ENCODE results near the gene PDC. TPM values are rescaled to one million over a fixed set of nuclear protein-coding genes. Genes with fewer than 3 reads are reported as not detected.
"Not testable (repeated sequence)": the region's sequence is repeated elsewhere in the genome, so short reads cannot be mapped to it uniquely, and the experiment has no call there.

Gene PDC
- total RNA-seq, 1 experiment from 2014 or later, result not detected

DNA sequence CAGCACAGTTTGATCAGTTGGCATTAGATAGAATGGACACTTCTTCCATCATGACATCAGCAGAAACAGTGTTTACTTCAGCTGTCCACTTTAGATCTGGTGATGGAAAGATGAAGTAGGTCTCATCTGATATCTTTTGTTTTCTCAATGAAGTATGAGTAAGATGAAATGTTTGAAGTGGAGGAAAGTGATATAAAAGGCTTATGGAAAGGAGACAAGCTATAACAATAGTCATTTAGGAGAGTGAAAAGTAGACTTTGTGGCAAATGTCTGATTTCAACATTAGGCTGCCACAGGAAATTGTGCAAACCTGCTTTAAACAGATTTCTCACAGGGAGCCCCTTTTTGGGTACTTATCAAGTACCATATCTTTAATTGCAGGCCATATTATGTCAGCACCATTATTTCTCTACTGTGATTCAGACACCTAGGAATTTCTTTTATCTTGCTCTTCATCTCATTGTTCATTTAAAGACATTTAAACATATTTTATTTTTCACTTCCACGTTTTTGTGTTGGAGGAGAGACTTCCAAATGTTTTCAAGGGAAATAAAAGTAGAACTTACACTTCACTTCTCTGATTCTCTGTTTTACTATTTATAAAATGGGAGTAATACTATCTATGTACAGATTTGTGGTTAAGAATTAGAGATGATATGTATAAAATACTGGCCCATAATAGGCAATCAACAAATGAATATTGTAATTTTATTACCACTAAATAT lies 18.1 kb downstream of the PDC start:
- Histone ChIP-seq H3K9me3 (replicated peaks) (no peaks in the 10 kb centered on the region), H3K27me3 (no peaks in the 10 kb centered on the region), H3K27ac (no peak overlapping the region), H3K36me3 (no peaks in the 10 kb centered on the region), H3K4me3 (no peak overlapping the region), H3K4me1 (no peaks in the 10 kb centered on the region)
- DNase-seq, result no peak

DNA sequence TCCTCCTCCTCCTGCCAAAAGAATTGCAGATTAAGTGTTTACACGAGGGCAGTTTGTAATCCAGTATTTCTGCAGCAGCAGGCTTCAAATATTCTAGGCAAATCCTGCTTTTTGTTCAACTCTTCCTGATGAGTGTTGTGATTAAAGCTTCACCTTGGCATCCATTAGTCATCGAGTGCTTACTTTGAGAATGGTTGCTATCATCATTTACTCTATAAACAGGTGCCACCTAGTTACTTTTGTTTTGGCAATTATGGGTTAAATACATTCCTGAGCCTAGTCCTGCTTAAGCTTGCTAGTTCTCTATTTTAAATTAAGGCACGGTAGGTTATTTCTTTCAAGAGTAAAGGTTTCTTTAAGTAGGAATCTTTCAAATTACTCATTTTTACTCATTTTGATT lies 20.3 kb downstream of the PDC start:
- H3K9me3 ChIP-seq (replicated peaks), result no peaks in the 10 kb centered on the region
- H3K4me3 ChIP-seq, result no peak overlapping the region
- no peaks in the 10 kb centered on the region for H3K36me3 ChIP-seq
- no peak overlapping the region for H3K27ac ChIP-seq
- no peak for DNase-seq
- no peaks in the 10 kb centered on the region for H3K4me1 ChIP-seq
- no peaks in the 10 kb centered on the region for H3K27me3 ChIP-seq

DNA sequence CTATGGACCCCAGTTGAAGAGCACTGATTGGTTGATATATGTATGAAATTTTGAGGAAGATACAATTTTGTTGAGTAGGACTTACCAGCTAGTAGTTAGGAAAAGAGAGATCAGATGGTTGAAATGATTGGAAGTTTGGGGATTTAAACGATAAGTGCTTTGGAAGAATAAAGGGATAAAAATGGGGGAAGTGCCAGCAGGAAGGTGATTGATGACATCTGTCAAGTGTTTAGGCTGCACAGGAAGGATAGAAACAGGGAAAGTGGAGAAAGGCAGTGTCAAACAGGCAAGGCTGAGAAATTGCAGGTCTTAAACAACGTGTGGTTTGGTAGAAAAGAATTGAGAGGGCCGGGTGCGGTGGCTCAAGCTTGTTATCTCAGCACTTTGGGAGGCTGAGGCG lies 22.3 kb downstream of the PDC start:
- H3K27me3 ChIP-seq, result no peaks in the 10 kb centered on the region
- no peak overlapping the region for H3K27ac ChIP-seq
- no peak overlapping the region for H3K4me3 ChIP-seq
- DNase-seq, result no peak
- H3K9me3 ChIP-seq (replicated peaks), result no peaks in the 10 kb centered on the region
- no peaks in the 10 kb centered on the region for H3K4me1 ChIP-seq
- H3K36me3 ChIP-seq, result no peaks in the 10 kb centered on the region

GRCh38 chr1:186435336-186435735 lies 25.6 kb downstream of the PDC start:
- Histone ChIP-seq H3K27me3 (no peaks in the 10 kb centered on the region), H3K27ac (no peak overlapping the region), H3K4me3 (no peak overlapping the region), H3K4me1 (no peaks in the 10 kb centered on the region), H3K9me3 (replicated peaks) (no peaks in the 10 kb centered on the region), H3K36me3 (no peaks in the 10 kb centered on the region)
- no peak for DNase-seq

- H3K9me3 ChIP-seq (replicated peaks), result no peaks in the 10 kb centered on the region
Measured at GRCh38 chr1:186429017-186429416, 31.9 kb downstream of the PDC start.

DNA sequence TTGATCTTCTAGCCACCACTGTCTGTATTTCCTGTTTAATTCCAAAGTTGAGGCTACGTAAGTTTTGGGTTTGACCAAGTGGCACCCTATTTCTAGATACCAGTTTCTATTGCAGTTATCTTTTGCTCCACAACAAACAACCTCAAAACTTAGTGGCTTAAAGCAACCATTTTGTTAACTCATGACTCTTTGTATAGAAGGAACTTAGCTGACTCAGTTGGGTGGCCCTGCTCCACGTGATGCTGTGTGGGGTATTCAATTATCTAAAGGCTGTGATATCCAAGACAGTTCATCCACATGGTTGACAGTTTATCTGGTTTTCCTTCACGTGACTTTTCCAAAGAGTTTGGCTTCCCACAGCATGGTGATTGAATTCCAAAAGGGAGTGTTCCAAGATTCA lies 34.8 kb downstream of the PDC start:
- no peaks in the 10 kb centered on the region for H3K36me3 ChIP-seq
- H3K27ac ChIP-seq, result no peak overlapping the region
- H3K4me1 ChIP-seq, result no peaks in the 10 kb centered on the region
- no peak overlapping the region for H3K4me3 ChIP-seq
- no peaks in the 10 kb centered on the region for H3K27me3 ChIP-seq
- DNase-seq, result no peak
- no peaks in the 10 kb centered on the region for H3K9me3 ChIP-seq (replicated peaks)

More at GRCh38 chr1:186429017-186429416, 31.9 kb downstream of the PDC start:
- Histone ChIP-seq H3K4me3 (no peak overlapping the region), H3K27me3 (no peaks in the 10 kb centered on the region), H3K27ac (no peak overlapping the region), H3K4me1 (no peaks in the 10 kb centered on the region), H3K36me3 (no peaks in the 10 kb centered on the region)
- no peak for DNase-seq

DNA sequence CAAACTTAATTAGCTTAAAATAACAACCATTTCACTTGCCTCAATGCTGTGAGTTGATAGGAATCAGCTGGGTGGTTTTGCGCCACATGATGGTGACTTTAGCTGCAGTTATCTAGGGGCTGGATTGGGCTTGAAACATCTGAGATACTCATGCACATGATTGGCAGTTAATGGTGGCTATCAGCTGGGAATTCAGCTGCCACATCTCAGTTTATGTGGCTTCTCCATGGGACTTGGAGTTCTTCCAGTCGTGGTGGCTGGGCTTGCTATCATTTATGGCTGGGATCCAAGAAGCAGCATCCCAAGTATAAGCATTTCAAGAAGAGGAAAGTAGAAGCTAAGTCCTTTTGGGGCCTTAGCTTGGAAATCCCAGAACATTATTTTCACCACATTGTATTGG lies 36.4 kb downstream of the PDC start:
- peak; percentile 22 to 48 for DNase-seq

DNA sequence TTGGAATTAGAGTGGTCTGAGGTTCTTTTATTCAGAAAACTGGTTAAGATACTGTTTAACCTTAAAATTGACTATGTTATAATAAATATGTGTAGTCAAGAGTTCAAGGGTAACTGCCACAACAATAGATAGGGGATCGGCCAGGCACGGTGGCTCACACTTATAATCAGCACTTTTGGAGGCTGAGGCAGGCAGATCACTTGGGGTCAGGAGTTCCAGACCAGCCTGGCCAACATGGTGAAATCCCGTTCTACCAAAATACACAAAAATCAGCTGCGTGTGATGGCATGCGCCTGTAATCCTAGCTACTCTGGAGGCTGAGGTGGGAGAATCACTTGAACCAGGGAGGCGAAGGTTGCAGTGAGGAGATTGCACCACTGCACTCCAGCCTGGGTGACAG lies 39.5 kb downstream of the PDC start:
- Histone ChIP-seq H3K27me3 (no peaks in the 10 kb centered on the region), H3K9me3 (replicated peaks) (no peaks in the 10 kb centered on the region), H3K4me3 (no peak overlapping the region), H3K27ac (no peak overlapping the region), H3K36me3 (peaks cover 3% of the 10 kb centered on the region), H3K4me1 (0 out of 2 replicates have a peak, but pooled peaks cover 3% of the 10 kb centered on the region)
- DNase-seq, result no peak

More for the DNA sequence above, 36.4 kb downstream of the PDC start:
- H3K4me1 ChIP-seq, result no peaks in the 10 kb centered on the region
- no peak overlapping the region for H3K4me3 ChIP-seq
- no peak overlapping the region for H3K27ac ChIP-seq
- H3K9me3 ChIP-seq (replicated peaks), result no peaks in the 10 kb centered on the region
- H3K36me3 ChIP-seq, result no peaks in the 10 kb centered on the region
- no peaks in the 10 kb centered on the region for H3K27me3 ChIP-seq

DNA sequence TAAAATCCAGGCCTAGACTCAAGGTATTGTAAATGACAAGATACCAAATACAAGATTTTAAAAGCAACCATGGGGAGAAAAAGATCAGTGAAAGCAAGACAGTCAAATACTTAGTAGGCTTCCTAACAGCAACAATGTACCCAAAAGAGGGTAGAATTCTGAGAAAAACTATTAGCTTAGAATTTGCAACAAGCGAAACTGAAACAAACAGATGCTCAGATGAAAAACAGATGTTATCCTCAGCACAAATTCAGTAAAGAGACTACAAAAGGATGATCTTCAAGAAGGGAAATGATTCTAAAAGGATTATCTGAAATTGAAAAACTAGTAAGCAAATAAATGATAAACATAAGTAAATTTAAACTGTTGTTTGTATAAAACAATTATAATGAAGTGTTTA lies 40.0 kb downstream of the PDC start:
- DNase-seq, result no peak
- no peak overlapping the region for H3K27ac ChIP-seq

GRCh38 chr1:186420311-186420710 lies 40.6 kb downstream of the PDC start:
- 0 out of 2 replicates have a peak, but pooled peaks cover 3% of the 10 kb centered on the region for H3K4me1 ChIP-seq
- no peaks in the 10 kb centered on the region for H3K27me3 ChIP-seq
- H3K9me3 ChIP-seq (replicated peaks), result no peaks in the 10 kb centered on the region
- no peak overlapping the region for H3K27ac ChIP-seq
- no peak for DNase-seq
- H3K4me3 ChIP-seq, result no peak overlapping the region
- peaks cover 3% of the 10 kb centered on the region for H3K36me3 ChIP-seq

More for the DNA sequence above, 40.0 kb downstream of the PDC start:
- Histone ChIP-seq H3K4me1 (0 out of 2 replicates have a peak, but pooled peaks cover 3% of the 10 kb centered on the region), H3K27me3 (no peaks in the 10 kb centered on the region), H3K36me3 (peaks cover 3% of the 10 kb centered on the region), H3K4me3 (no peak overlapping the region), H3K9me3 (replicated peaks) (no peaks in the 10 kb centered on the region)

DNA sequence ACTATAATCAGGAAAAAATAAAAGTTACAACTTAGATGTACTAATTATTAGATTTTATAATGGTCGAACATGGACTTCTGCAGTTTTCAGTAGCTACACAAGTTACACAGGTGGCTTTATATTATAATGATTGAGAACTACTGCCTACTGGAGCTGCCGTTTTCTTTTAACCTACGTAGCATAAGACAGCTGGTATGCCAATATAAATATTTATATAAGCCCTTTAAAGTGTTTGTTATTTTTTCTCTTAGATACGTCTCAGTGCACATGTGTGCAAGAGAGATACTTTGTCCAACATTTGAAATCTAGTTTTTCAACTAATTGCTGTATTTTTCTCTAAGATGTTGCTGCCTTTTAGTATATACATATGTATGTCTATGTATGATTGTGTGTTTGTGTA lies 42.4 kb downstream of the PDC start:
- 0 out of 2 replicates have a peak, but pooled peaks cover 3% of the 10 kb centered on the region for H3K4me1 ChIP-seq
- peak in 1 of 2 experiments; percentile 5 for DNase-seq
- peaks cover 3% of the 10 kb centered on the region for H3K36me3 ChIP-seq
- H3K9me3 ChIP-seq (replicated peaks), result no peaks in the 10 kb centered on the region
- H3K27me3 ChIP-seq, result no peaks in the 10 kb centered on the region
- H3K27ac ChIP-seq, result no peak overlapping the region
- no peak overlapping the region for H3K4me3 ChIP-seq

DNA sequence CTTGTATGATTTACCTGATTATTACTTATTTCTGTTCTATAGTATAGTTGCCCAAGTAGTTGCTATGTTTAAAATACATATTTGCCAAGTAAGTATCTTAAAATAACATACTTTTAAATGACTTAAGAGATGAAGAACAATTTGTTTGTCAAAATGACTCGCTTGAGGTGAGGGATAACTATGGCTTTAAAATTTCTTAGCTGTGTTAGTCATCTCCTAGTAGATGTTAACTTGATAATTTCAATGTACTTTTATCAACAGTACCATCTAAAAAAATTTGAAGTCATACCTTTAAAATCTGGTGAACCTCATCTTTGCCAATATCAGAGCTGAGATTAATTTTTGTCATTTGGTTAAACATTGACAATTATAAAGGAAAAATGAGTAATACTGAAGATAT lies 47.6 kb downstream of the PDC start:
- Histone ChIP-seq H3K27me3 (no peaks in the 10 kb centered on the region), H3K27ac (no peak overlapping the region), H3K9me3 (replicated peaks) (no peaks in the 10 kb centered on the region), H3K36me3 (peaks cover 15% of the 10 kb centered on the region), H3K4me1 (no peaks in the 10 kb centered on the region), H3K4me3 (no peak overlapping the region)
- DNase-seq, result no peak

DNA sequence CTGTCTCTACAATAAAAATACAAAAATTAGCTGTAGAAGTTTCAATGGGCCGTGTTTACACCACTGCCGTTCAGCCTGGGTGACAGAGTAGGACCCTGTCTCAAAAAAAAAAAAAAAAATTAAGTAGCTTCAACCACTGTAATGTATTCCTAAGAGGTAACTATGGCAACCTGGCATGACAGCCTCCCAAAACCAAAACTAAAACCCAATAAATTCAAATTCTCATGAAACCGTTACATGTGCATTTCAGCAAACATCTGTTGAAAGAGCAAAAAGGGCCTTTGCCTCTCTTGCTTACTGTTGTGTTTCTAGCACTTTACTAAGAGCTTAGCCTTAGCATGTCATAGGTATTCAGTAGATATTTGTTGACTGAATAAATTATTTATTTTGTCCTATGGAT lies 51.8 kb downstream of the PDC start:
- Histone ChIP-seq H3K4me3 (no peak overlapping the region), H3K4me1 (no peaks in the 10 kb centered on the region), H3K27me3 (no peaks in the 10 kb centered on the region), H3K36me3 (peaks cover 32% of the 10 kb centered on the region), H3K27ac (no peak overlapping the region), H3K9me3 (replicated peaks) (no peaks in the 10 kb centered on the region)
- DNase-seq, result no peak

DNA sequence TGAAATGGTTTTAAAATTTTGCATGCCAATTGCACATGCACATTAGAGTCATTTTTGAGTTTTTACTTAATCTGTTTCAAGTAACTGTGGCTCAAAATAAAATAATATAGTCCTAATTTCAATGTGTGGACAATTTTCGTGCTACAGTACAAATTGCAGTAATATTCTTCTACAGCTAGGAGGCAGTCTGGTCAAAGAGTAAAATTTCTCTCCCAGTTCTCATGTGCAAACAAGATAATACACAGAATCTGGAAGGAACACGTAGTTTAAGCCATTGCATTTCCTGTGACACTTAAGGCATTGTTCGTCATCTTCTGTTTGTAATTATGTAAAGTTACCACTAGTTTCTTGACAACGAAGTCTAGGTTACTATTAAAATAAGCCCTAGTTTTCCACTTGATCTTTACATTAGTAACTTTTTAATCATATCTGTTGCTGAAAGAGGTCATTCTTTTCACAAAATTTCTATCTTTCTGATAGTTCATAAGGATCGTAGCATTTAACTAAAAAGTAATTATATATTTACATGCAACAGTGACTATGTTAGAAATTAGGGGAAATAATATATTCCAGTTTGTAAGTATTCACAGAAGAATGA lies 56.4 kb downstream of the PDC start:
- no peaks in the 10 kb centered on the region for H3K4me1 ChIP-seq
- no peak overlapping the region for H3K27ac ChIP-seq
- no peak overlapping the region for H3K4me3 ChIP-seq
- H3K27me3 ChIP-seq, result no peaks in the 10 kb centered on the region
- H3K9me3 ChIP-seq (replicated peaks), result no peaks in the 10 kb centered on the region
- DNase-seq, result peak in 1 of 2 experiments; percentile 49
- H3K36me3 ChIP-seq, result peaks cover 32% of the 10 kb centered on the region

DNA sequence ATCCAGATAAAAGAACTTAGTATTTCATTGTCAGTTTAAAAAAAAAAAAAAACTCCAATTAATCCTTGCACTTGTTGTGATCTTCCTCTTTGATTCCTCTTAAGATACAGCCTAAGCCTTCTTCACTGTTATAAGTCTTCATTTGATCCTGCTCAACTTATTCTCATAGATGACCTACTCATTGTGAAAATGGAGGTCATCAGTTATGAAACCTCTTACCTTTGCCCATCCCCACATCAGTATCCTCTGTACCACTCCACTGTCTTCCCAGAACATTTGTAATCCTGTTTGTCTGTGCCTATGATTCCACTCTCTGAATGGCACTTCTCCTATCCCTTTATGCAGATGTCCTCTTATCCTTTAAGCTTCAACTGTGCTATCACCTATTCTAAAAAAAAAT lies 57.3 kb downstream of the PDC start:
- no peaks in the 10 kb centered on the region for H3K9me3 ChIP-seq (replicated peaks)
- H3K27me3 ChIP-seq, result no peaks in the 10 kb centered on the region
- peaks cover 38% of the 10 kb centered on the region for H3K36me3 ChIP-seq
- no peak overlapping the region for H3K4me3 ChIP-seq
- no peaks in the 10 kb centered on the region for H3K4me1 ChIP-seq
- DNase-seq, result no peak
- H3K27ac ChIP-seq, result no peak overlapping the region

DNA sequence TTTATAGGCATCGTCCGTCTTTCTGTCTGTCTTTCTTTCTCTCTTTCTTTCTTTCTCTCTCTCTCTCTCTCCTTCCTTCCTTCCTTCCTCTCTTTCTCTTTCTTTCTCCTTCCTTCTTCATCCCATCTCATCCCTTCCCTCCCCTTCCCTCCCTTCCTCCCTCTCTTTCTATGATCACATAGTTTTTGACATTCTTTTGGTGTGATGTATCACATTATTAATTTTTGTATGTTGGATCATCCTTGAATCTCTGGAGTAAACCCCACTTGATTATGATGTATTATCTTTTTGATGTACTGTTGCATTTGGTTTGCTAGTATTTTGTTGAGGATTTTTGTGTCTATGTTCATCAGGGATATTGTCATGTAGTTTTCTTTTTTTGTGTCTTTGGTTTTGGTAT lies 59.5 kb downstream of the PDC start:
- not testable (repeated sequence) for H3K4me3 ChIP-seq, H3K4me1 ChIP-seq

More for the DNA sequence above, 59.5 kb downstream of the PDC start:
- peaks cover 35% of the 10 kb centered on the region for H3K36me3 ChIP-seq
- not testable (repeated sequence) for H3K27me3 ChIP-seq; DNase-seq; H3K27ac ChIP-seq; H3K9me3 ChIP-seq (replicated peaks)
